Measurements from ENCODE around the gene OIP5. TPM values are rescaled to one million over a fixed set of nuclear protein-coding genes. Genes with fewer than 3 reads are reported as not detected.
"Not testable (repeated sequence)": the region's sequence is repeated elsewhere in the genome, so short reads cannot be mapped to it uniquely, and the experiment has no call there.

The OIP5 gene
- total and polyA plus RNA-seq, 2 experiments from 2014 or later: 3.3 to 11.8 TPM

DNA sequence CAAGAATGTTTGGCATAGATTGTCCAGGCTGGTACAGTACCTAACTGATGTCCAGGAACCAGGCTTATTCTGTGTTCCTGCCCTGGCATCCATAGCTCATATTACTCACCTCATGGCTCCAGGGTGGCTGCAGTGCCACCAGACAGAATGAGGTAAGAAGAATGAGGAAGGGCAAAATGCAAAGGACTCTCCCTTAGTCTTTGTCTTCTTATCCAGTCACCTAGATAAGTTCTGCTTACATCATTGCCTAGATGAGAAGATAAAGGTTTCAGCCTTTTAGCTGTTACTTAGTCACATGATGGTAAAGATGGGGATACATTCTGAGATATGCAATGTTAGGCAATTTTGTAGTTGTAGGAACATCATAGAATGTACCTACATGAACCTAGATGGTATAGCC, 55.6 kb downstream of the OIP5 start:
- Histone ChIP-seq H3K4me3 (no peak overlapping the region), H3K27ac (no peak overlapping the region), H3K9me2 (replicated peaks; ENCODE audit: insufficient read depth) (no peaks in the 10 kb centered on the region), H3K36me3 (replicated peaks; ENCODE audit: insufficient read depth, low read depth) (no peaks in the 10 kb centered on the region), H3K79me2 (no peaks in the 10 kb centered on the region), H2AFZ (no peak overlapping the region), H3K9me3 (ENCODE audit: low read depth) (no peaks in the 10 kb centered on the region), H3K4me1 (ENCODE audit: insufficient read depth) (no peaks in the 10 kb centered on the region), H4K20me1 (ENCODE audit: insufficient read depth, poor library complexity, severe bottlenecking) (no peaks in the 10 kb centered on the region), H3K27me3 (no peaks in the 10 kb centered on the region), H3K4me2 (no peak overlapping the region)
- TF ChIP-seq EZH2 (IDR thresholded peaks at IDR 0.05; ENCODE audit: borderline replicate concordance) (no peak), EZH2phosphoT487 (IDR thresholded peaks at IDR 0.05; ENCODE audit: low read depth, severe bottlenecking, unreplicated experiment) (no peak)
- TF ChIP-seq, protein P1, sequence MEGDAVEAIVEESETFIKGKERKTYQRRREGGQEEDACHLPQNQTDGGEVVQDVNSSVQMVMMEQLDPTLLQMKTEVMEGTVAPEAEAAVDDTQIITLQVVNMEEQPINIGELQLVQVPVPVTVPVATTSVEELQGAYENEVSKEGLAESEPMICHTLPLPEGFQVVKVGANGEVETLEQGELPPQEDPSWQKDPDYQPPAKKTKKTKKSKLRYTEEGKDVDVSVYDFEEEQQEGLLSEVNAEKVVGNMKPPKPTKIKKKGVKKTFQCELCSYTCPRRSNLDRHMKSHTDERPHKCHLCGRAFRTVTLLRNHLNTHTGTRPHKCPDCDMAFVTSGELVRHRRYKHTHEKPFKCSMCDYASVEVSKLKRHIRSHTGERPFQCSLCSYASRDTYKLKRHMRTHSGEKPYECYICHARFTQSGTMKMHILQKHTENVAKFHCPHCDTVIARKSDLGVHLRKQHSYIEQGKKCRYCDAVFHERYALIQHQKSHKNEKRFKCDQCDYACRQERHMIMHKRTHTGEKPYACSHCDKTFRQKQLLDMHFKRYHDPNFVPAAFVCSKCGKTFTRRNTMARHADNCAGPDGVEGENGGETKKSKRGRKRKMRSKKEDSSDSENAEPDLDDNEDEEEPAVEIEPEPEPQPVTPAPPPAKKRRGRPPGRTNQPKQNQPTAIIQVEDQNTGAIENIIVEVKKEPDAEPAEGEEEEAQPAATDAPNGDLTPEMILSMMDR (IDR thresholded peaks at IDR 0.05; ENCODE audit: poor library complexity): no peak
- DNase-seq (ENCODE audit: low spot score): no peak

DNA sequence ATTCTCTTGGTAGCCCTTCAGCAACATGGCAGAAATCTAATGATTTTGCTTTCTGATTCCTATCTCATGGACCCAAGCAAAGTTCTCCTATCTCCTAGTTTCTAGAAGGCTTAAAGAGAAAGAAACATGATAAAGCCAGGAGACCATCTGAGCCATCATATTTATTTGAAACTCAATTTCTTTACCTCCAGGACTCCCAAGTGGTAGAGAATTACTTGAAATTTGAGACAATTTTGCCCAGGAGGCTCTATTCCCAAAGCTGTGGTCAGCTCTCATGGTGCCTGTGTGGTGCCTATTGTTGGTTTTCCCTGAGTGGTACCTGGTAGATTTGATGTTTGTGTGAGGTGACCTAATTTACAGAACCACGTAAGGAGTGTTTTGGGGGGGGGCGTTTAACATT, 62.5 kb downstream of the OIP5 start:
- no peak for DNase-seq (ENCODE audit: low spot score)
- 92% methylated on average over 2 of the region's 2 CpGs for WGBS (ENCODE audit: low lambda C conversion rate, missing lambda C conversion rate)
- Histone ChIP-seq H3K27ac (no peak overlapping the region), H3K79me2 (peaks cover 3% of the 10 kb centered on the region), H3K4me1 (ENCODE audit: insufficient read depth) (no peaks in the 10 kb centered on the region), H3K4me2 (no peak overlapping the region), H3K9me3 (ENCODE audit: low read depth) (no peaks in the 10 kb centered on the region), H3K4me3 (no peak overlapping the region), H3K27me3 (no peaks in the 10 kb centered on the region), H2AFZ (no peak overlapping the region), H3K9me2 (replicated peaks; ENCODE audit: insufficient read depth) (no peaks in the 10 kb centered on the region), H4K20me1 (ENCODE audit: insufficient read depth, poor library complexity, severe bottlenecking) (no peaks in the 10 kb centered on the region), H3K36me3 (replicated peaks; ENCODE audit: insufficient read depth, low read depth) (no peaks in the 10 kb centered on the region)
- TF ChIP-seq, protein P1 (IDR thresholded peaks at IDR 0.05; ENCODE audit: poor library complexity): no peak
- TF ChIP-seq EZH2 (IDR thresholded peaks at IDR 0.05; ENCODE audit: borderline replicate concordance) (no peak), EZH2phosphoT487 (IDR thresholded peaks at IDR 0.05; ENCODE audit: low read depth, severe bottlenecking, unreplicated experiment) (no peak)

DNA sequence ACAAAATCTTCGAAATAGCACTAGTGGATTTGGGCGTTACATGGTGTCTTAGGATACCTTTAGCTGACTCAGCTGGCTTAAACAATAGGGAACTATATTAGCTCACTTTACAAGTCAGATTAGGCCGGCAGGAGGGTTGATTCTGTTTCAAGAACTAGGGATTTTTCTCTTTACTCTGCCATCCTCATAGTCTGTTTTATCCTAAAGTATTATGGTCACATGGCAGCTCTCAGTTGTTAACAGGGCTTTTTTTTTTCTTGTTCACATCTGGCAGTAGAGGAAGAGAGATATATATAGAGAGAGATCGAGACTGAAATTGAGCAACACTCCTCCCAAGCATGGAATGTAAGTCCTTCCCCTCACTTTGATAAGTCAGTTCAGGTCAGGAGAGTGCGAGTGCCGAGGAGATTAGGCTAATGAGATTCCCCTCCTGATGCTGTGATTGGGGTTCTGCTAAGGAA, 68.5 kb downstream of the OIP5 start:
- peaks cover 25% of the 10 kb centered on the region for H3K4me1 ChIP-seq (ENCODE audit: insufficient read depth)
- H3K4me3 ChIP-seq: no peak overlapping the region
- H4K20me1 ChIP-seq (ENCODE audit: insufficient read depth, poor library complexity, severe bottlenecking): no peaks in the 10 kb centered on the region
- DNase-seq (ENCODE audit: low spot score): peak; percentile 33
- peak overlapping the region; percentile 14 for H3K27ac ChIP-seq
- H3K4me2 ChIP-seq: peak overlapping the region; percentile 33
- no peak overlapping the region for H2AFZ ChIP-seq
- 48% methylated on average over 6 of the region's 6 CpGs for WGBS (ENCODE audit: low lambda C conversion rate, missing lambda C conversion rate)
- H3K27me3 ChIP-seq: no peaks in the 10 kb centered on the region
- no peak for TF ChIP-seq EZH2 (IDR thresholded peaks at IDR 0.05; ENCODE audit: borderline replicate concordance)
- TF ChIP-seq EZH2phosphoT487 (IDR thresholded peaks at IDR 0.05; ENCODE audit: low read depth, severe bottlenecking, unreplicated experiment): no peak
- TF ChIP-seq, protein P1 (IDR thresholded peaks at IDR 0.05; ENCODE audit: poor library complexity): no peak
- H3K9me2 ChIP-seq (replicated peaks; ENCODE audit: insufficient read depth): no peaks in the 10 kb centered on the region
- peaks cover 17% of the 10 kb centered on the region for H3K79me2 ChIP-seq
- H3K36me3 ChIP-seq (replicated peaks; ENCODE audit: insufficient read depth, low read depth): peaks cover 4% of the 10 kb centered on the region
- no peaks in the 10 kb centered on the region for H3K9me3 ChIP-seq (ENCODE audit: low read depth)

DNA sequence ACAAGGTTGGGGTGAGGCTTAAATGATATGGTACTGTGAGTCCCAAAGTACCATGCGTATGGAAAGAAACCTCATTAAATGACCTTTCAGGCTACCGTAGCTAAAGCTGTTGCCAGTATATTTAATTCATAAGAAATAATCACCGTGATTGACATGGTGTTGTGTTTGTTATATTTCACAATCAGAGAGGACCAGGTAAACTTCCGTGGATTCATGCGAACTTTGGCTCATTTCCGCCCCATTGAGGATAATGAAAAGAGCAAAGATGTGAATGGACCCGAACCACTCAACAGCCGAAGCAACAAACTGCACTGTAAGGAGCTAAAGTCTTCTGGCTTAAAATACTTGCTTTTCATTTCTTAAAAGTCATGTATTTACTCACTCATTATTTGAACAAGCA, 69.8 kb downstream of the OIP5 start:
- no peaks in the 10 kb centered on the region for H3K27me3 ChIP-seq
- 87% methylated on average over 8 of the region's 8 CpGs for WGBS (ENCODE audit: low lambda C conversion rate, missing lambda C conversion rate)
- H4K20me1 ChIP-seq (ENCODE audit: insufficient read depth, poor library complexity, severe bottlenecking): no peaks in the 10 kb centered on the region
- peaks cover 4% of the 10 kb centered on the region for H3K36me3 ChIP-seq (replicated peaks; ENCODE audit: insufficient read depth, low read depth)
- no peak overlapping the region for H3K4me2 ChIP-seq
- no peak overlapping the region for H2AFZ ChIP-seq
- H3K27ac ChIP-seq: no peak overlapping the region
- no peaks in the 10 kb centered on the region for H3K9me2 ChIP-seq (replicated peaks; ENCODE audit: insufficient read depth)
- TF ChIP-seq, protein P1 (IDR thresholded peaks at IDR 0.05; ENCODE audit: poor library complexity): no peak
- TF ChIP-seq EZH2phosphoT487 (IDR thresholded peaks at IDR 0.05; ENCODE audit: low read depth, severe bottlenecking, unreplicated experiment) (no peak), EZH2 (IDR thresholded peaks at IDR 0.05; ENCODE audit: borderline replicate concordance) (no peak)
- H3K79me2 ChIP-seq: peaks cover 17% of the 10 kb centered on the region
- H3K9me3 ChIP-seq (ENCODE audit: low read depth): no peaks in the 10 kb centered on the region
- H3K4me3 ChIP-seq: no peak overlapping the region
- peaks cover 32% of the 10 kb centered on the region for H3K4me1 ChIP-seq (ENCODE audit: insufficient read depth)
- no peak for DNase-seq (ENCODE audit: low spot score)

DNA sequence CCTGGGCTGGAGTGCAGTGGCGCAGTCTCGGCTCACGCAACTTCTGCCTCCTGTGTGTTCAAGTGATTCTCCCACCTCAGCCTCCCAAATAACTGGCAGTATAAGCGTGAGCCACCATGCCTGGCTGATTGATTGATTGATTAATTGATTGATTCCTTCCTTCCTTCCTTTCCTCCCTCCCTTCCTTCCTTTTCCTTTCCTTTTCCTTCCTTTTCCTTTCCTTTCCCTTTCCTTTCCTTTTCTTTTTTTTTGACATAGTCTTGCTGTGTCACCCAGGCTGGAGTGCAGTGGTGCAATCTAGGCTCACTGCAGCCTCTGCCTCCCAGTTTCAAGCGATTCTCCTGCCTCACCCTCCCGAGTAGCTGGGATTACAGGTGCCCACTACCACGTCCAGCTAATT, 71.5 kb downstream of the OIP5 start:
- DNase-seq (ENCODE audit: low spot score); H2AFZ ChIP-seq; H3K36me3 ChIP-seq (replicated peaks; ENCODE audit: insufficient read depth, low read depth); H4K20me1 ChIP-seq (ENCODE audit: insufficient read depth, poor library complexity, severe bottlenecking); H3K9me2 ChIP-seq (replicated peaks; ENCODE audit: insufficient read depth); H3K27ac ChIP-seq; H3K4me3 ChIP-seq; H3K27me3 ChIP-seq; H3K4me2 ChIP-seq; H3K9me3 ChIP-seq (ENCODE audit: low read depth): not testable (repeated sequence)
- H3K79me2 ChIP-seq: peaks cover 14% of the 10 kb centered on the region
- 98% methylated on average over 7 of the region's 7 CpGs for WGBS (ENCODE audit: low lambda C conversion rate, missing lambda C conversion rate)
- H3K4me1 ChIP-seq (ENCODE audit: insufficient read depth): peaks cover 34% of the 10 kb centered on the region
